ENCODE data around the gene KDM4C. TPM values are rescaled to one million over a fixed set of nuclear protein-coding genes. Genes with fewer than 3 reads are reported as not detected.

KDM4C gene
- total RNA-seq, 1 donor from 2014 or later, result 39.8 TPM

- no peak for TF ChIP-seq CTCF (IDR thresholded peaks at IDR 0.05)
- Histone ChIP-seq H3K36me3 (peaks cover 12% of the 10 kb centered on the region), H3K27me3 (ENCODE audit: low read depth) (no peaks in the 10 kb centered on the region), H3K4me3 (no peak overlapping the region), H3K4me1 (no peaks in the 10 kb centered on the region), H3K27ac (no peak overlapping the region), H3K9me3 (no peaks in the 10 kb centered on the region)
- intact Hi-C loops (cut with DNase I), result no loop called here
- ATAC-seq (no peak), DNase-seq (no peak)
Observed at GRCh38 chr9:7144265-7145046, 386.7 kb downstream of the KDM4C start.

- ATAC-seq (no peak), DNase-seq (no peak)
- Histone ChIP-seq H3K4me1 (no peaks in the 10 kb centered on the region), H3K36me3 (peaks cover 12% of the 10 kb centered on the region), H3K27me3 (ENCODE audit: low read depth) (no peaks in the 10 kb centered on the region), H3K4me3 (no peak overlapping the region), H3K27ac (no peak overlapping the region), H3K9me3 (no peaks in the 10 kb centered on the region)
- intact Hi-C loops (cut with DNase I), result no loop called here
- no peak for TF ChIP-seq CTCF (IDR thresholded peaks at IDR 0.05)
Observed at GRCh38 chr9:7145361-7146069, 387.7 kb downstream of the KDM4C start.

GRCh38 chr9:7146582-7146981 is 388.8 kb downstream of the KDM4C start:
- ATAC-seq (no peak), DNase-seq (no peak)
- Histone ChIP-seq H3K9me3 (no peaks in the 10 kb centered on the region), H3K4me1 (no peaks in the 10 kb centered on the region), H3K4me3 (no peak overlapping the region), H3K27me3 (ENCODE audit: low read depth) (no peaks in the 10 kb centered on the region), H3K27ac (no peak overlapping the region), H3K36me3 (peaks cover 12% of the 10 kb centered on the region)
- no peak for TF ChIP-seq CTCF (IDR thresholded peaks at IDR 0.05)
- intact Hi-C loops (cut with DNase I), result no loop called here

- Histone ChIP-seq H3K27me3 (ENCODE audit: low read depth) (no peaks in the 10 kb centered on the region), H3K27ac (no peak overlapping the region), H3K36me3 (peaks cover 12% of the 10 kb centered on the region), H3K4me1 (no peaks in the 10 kb centered on the region), H3K4me3 (no peak overlapping the region), H3K9me3 (no peaks in the 10 kb centered on the region)
- ATAC-seq (no peak), DNase-seq (no peak)
- intact Hi-C loops (cut with DNase I), result no loop called here
- no peak for TF ChIP-seq CTCF (IDR thresholded peaks at IDR 0.05)
Observed at GRCh38 chr9:7147121-7148090, 389.6 kb downstream of the KDM4C start.

- Histone ChIP-seq H3K4me1 (no peaks in the 10 kb centered on the region), H3K4me3 (no peak overlapping the region), H3K36me3 (peaks cover 12% of the 10 kb centered on the region), H3K9me3 (no peaks in the 10 kb centered on the region), H3K27me3 (ENCODE audit: low read depth) (no peaks in the 10 kb centered on the region), H3K27ac (no peak overlapping the region)
- DNase-seq (no peak), ATAC-seq (no peak)
- intact Hi-C loops (cut with DNase I), result no loop called here
- TF ChIP-seq CTCF (IDR thresholded peaks at IDR 0.05), result no peak
Observed at GRCh38 chr9:7148243-7148765, 390.5 kb downstream of the KDM4C start.
